Inferior parietal cortex (tissue), 1 donor: ENCODE data around the gene CBARP.

Experiments used
- DNase-seq: peaks from one replicate; pipeline ENCODE4 v3.0.0-alpha.2; 2016; ENCODE audit errors: extremely low spot score

Gene CBARP

GRCh38 chr19:1227304-1228054, 10.3 kb downstream of the CBARP start:
- DNase-seq: no peak

GRCh38 chr19:1226522-1227303, 11.1 kb downstream of the CBARP start:
- no peak for DNase-seq

- DNase-seq: no peak
Observed at GRCh38 chr19:1226227-1226518, 11.6 kb downstream of the CBARP start.

GRCh38 chr19:1225440-1226226, 12.2 kb downstream of the CBARP start:
- no peak for DNase-seq

- DNase-seq: no peak
Observed at GRCh38 chr19:1224847-1225246, 13.0 kb downstream of the CBARP start.

GRCh38 chr19:1224047-1224825, 13.6 kb downstream of the CBARP start:
- no peak for DNase-seq

GRCh38 chr19:1223018-1223855, 14.6 kb downstream of the CBARP start:
- DNase-seq: no peak

- no peak for DNase-seq
Observed at GRCh38 chr19:1222394-1222793, 15.4 kb downstream of the CBARP start.

- DNase-seq: no peak
Observed at GRCh38 chr19:1221904-1222255, 15.9 kb downstream of the CBARP start.

- DNase-seq: peak; percentile 40
Observed at GRCh38 chr19:1220976-1221903, 16.6 kb downstream of the CBARP start.

- no peak for DNase-seq
Observed at GRCh38 chr19:1220477-1220930, 17.3 kb downstream of the CBARP start.

GRCh38 chr19:1219786-1220476, 17.9 kb downstream of the CBARP start:
- no peak for DNase-seq

GRCh38 chr19:1218751-1219567, 18.8 kb downstream of the CBARP start:
- DNase-seq: no peak

- no peak for DNase-seq
Observed at GRCh38 chr19:1217366-1217765, 20.4 kb downstream of the CBARP start.

- no peak for DNase-seq
Observed at GRCh38 chr19:1216756-1217155, 21.0 kb downstream of the CBARP start.

- DNase-seq: no peak
Observed at GRCh38 chr19:1214862-1215731, 22.7 kb downstream of the CBARP start.

GRCh38 chr19:1214299-1214861, 23.4 kb downstream of the CBARP start:
- no peak for DNase-seq
